ENCODE measurements around the gene CAMKV. TPM values are rescaled to one million over a fixed set of nuclear protein-coding genes. Genes with fewer than 3 reads are reported as not detected.

The CAMKV gene
- total and polyA plus RNA-seq, 10 of the 15 experiments (the other 5 are each of a cell fraction or from before 2014, with no cell fraction given), result 0.06 to 0.20 TPM; not detected in 8

DNA sequence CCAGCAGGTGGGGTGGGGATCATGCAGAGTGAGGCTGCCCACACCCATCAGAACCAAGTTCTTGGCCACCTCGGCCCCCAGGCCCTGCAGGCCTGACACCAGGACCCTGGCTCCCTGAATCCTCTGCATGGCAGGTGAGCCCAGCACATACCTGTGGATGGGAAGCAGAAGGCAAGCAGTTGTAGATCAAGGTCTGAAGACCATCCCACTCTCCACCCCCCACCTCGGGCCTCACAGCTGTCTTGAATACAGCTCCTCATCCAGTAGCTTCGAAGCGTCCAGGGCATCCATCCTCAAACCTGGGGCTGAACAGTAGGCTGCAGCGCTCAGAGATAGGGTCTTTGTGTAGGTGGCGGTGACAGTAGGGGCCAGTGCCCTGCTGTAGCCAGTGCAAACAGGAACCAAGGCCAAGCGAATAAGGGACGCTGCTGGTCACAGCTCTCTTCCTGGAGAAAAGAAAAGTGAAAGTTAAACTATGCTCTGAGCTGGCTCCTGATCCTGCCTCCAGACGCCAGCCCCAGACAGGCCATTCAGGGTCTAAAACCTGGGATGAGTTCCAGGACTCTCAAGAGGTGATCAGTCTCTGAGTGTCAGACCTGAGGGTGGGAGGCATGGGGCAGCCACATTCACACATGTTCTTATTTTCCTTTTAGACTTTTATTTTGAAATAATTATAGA lies 56.1 kb downstream of the CAMKV start, which contains the start of gene UBA7 (continued):
- TF ChIP-seq MYB (IDR thresholded peaks at IDR 0.05; ENCODE audit: borderline replicate concordance, low read depth, low read length) (no peak), NBN (IDR thresholded peaks at IDR 0.05) (0 out of 2 replicates have a peak, but pooled peaks have one; percentile 22), PAX5 (IDR thresholded peaks at IDR 0.05; ENCODE audit: borderline replicate concordance, low read depth, low read length) (no peak), POLR2AphosphoS5 (IDR thresholded peaks at IDR 0.05; ENCODE audit: low read length) (peak; percentile 79), IKZF2 (IDR thresholded peaks at IDR 0.05) (peak; percentile 42 to 43; a peak in 2 of 4 replicates), POLR2AphosphoS2 (IDR thresholded peaks at IDR 0.05; ENCODE audit: low read depth, low read length) (peak; percentile 52; the same call in 1 of the 2 replicates), POLR2A (IDR thresholded peaks at IDR 0.05; ENCODE audit: low read depth, low read length) (peak; percentile 84)
- TF ChIP-seq, protein P1, sequence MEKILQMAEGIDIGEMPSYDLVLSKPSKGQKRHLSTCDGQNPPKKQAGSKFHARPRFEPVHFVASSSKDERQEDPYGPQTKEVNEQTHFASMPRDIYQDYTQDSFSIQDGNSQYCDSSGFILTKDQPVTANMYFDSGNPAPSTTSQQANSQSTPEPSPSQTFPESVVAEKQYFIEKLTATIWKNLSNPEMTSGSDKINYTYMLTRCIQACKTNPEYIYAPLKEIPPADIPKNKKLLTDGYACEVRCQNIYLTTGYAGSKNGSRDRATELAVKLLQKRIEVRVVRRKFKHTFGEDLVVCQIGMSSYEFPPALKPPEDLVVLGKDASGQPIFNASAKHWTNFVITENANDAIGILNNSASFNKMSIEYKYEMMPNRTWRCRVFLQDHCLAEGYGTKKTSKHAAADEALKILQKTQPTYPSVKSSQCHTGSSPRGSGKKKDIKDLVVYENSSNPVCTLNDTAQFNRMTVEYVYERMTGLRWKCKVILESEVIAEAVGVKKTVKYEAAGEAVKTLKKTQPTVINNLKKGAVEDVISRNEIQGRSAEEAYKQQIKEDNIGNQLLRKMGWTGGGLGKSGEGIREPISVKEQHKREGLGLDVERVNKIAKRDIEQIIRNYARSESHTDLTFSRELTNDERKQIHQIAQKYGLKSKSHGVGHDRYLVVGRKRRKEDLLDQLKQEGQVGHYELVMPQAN (conservative IDR thresholded peaks at IDR 0.05), result 0 out of 2 replicates have a peak, but pooled peaks have one; percentile 42
- TF ChIP-seq, protein P2, sequence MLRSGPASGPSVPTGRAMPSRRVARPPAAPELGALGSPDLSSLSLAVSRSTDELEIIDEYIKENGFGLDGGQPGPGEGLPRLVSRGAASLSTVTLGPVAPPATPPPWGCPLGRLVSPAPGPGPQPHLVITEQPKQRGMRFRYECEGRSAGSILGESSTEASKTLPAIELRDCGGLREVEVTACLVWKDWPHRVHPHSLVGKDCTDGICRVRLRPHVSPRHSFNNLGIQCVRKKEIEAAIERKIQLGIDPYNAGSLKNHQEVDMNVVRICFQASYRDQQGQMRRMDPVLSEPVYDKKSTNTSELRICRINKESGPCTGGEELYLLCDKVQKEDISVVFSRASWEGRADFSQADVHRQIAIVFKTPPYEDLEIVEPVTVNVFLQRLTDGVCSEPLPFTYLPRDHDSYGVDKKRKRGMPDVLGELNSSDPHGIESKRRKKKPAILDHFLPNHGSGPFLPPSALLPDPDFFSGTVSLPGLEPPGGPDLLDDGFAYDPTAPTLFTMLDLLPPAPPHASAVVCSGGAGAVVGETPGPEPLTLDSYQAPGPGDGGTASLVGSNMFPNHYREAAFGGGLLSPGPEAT (IDR thresholded peaks at IDR 0.05; ENCODE audit: low read depth), result peak; percentile 68; the same call in 1 of the 2 replicates
- TF ChIP-seq, protein P3, sequence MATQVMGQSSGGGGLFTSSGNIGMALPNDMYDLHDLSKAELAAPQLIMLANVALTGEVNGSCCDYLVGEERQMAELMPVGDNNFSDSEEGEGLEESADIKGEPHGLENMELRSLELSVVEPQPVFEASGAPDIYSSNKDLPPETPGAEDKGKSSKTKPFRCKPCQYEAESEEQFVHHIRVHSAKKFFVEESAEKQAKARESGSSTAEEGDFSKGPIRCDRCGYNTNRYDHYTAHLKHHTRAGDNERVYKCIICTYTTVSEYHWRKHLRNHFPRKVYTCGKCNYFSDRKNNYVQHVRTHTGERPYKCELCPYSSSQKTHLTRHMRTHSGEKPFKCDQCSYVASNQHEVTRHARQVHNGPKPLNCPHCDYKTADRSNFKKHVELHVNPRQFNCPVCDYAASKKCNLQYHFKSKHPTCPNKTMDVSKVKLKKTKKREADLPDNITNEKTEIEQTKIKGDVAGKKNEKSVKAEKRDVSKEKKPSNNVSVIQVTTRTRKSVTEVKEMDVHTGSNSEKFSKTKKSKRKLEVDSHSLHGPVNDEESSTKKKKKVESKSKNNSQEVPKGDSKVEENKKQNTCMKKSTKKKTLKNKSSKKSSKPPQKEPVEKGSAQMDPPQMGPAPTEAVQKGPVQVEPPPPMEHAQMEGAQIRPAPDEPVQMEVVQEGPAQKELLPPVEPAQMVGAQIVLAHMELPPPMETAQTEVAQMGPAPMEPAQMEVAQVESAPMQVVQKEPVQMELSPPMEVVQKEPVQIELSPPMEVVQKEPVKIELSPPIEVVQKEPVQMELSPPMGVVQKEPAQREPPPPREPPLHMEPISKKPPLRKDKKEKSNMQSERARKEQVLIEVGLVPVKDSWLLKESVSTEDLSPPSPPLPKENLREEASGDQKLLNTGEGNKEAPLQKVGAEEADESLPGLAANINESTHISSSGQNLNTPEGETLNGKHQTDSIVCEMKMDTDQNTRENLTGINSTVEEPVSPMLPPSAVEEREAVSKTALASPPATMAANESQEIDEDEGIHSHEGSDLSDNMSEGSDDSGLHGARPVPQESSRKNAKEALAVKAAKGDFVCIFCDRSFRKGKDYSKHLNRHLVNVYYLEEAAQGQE (IDR thresholded peaks at IDR 0.05; ENCODE audit: low read depth, low read length), result 0 out of 2 replicates have a peak, but pooled peaks have one; percentile 9

All from GM12878 (cell line).